D341Med (cell line): ENCODE data around the gene TTC28.
A peak's percentile ranks its signal among the peaks of the same experiment; 100 is the strongest.

Experiments
- DNase-seq: peaks from one replicate; pipeline ENCODE4 v3.0.0; 2012; ENCODE audit warnings: low spot score

TTC28 gene

GRCh38 chr22:28141614-28142013 is 538.0 kb downstream of the TTC28 start:
- no peak for DNase-seq

- no peak for DNase-seq
Observed at GRCh38 chr22:28139961-28140360, 539.7 kb downstream of the TTC28 start.

GRCh38 chr22:28139516-28139915 is 540.1 kb downstream of the TTC28 start:
- DNase-seq: no peak

- no peak for DNase-seq
Observed at GRCh38 chr22:28137036-28137435, 542.6 kb downstream of the TTC28 start.

- no peak for DNase-seq
Observed at GRCh38 chr22:28132466-28132865, 547.2 kb downstream of the TTC28 start.

- DNase-seq: no peak
Observed at GRCh38 chr22:28129319-28129962, 550.2 kb downstream of the TTC28 start.

- no peak for DNase-seq
Observed at GRCh38 chr22:28128827-28129226, 550.8 kb downstream of the TTC28 start.

GRCh38 chr22:28125799-28126198 is 553.8 kb downstream of the TTC28 start:
- DNase-seq: no peak

GRCh38 chr22:28123989-28124766 is 555.5 kb downstream of the TTC28 start:
- DNase-seq: no peak

GRCh38 chr22:28120691-28121592 is 558.7 kb downstream of the TTC28 start:
- DNase-seq: no peak

- DNase-seq: no peak
Observed at GRCh38 chr22:28118957-28119631, 560.5 kb downstream of the TTC28 start.

GRCh38 chr22:28116219-28116673 is 563.4 kb downstream of the TTC28 start:
- no peak for DNase-seq

GRCh38 chr22:28115426-28115825 is 564.2 kb downstream of the TTC28 start:
- DNase-seq: no peak

- DNase-seq: peak; percentile 82
Observed at GRCh38 chr22:28112548-28113043, 567.0 kb downstream of the TTC28 start.

GRCh38 chr22:28112190-28112544 is 567.5 kb downstream of the TTC28 start:
- DNase-seq: no peak

GRCh38 chr22:28111501-28112189 is 568.0 kb downstream of the TTC28 start:
- no peak for DNase-seq

- DNase-seq: no peak
Observed at GRCh38 chr22:28108851-28109250, 570.8 kb downstream of the TTC28 start.

GRCh38 chr22:28106617-28107016 is 573.0 kb downstream of the TTC28 start:
- no peak for DNase-seq

- DNase-seq: no peak
Observed at GRCh38 chr22:28105988-28106387, 573.7 kb downstream of the TTC28 start.

GRCh38 chr22:28105413-28105812 is 574.2 kb downstream of the TTC28 start:
- no peak for DNase-seq

GRCh38 chr22:28103596-28103995 is 576.0 kb downstream of the TTC28 start:
- no peak for DNase-seq
